ENCODE results near the gene SLIT1. TPM values are rescaled to one million over a fixed set of nuclear protein-coding genes. Genes with fewer than 3 reads are reported as not detected.

SLIT1 gene
- total and polyA plus RNA-seq, 2 donors (not counting 1 experiment from before 2014, with no cell fraction given): 0.15 to 0.49 TPM

DNA sequence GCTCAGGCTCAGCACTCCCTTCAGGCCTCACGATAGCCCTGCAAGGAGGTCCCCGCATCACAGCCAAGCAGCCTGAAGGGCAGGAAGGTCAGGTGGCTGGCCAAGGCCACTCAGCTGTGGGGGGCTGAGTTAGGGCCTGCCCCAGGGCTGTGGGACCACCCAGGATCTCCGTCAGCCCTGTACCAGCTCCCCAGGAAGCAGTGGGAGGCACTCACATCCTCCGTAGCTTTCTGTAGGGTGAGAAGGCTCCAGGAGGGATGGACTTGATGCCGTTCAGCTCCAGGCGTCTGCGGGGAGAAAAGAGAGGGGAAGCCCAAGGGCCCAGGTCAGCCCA is 125.9 kb downstream of the SLIT1 start:
- 86% methylated on average over 4 of the region's 7 CpGs for WGBS (ENCODE audit: insufficient coverage)
- H3K79me2 ChIP-seq (ENCODE audit: control insufficient read depth, insufficient read depth, low read length): no peaks in the 10 kb centered on the region
- POLR2A ChIA-PET: no interaction called here

DNA sequence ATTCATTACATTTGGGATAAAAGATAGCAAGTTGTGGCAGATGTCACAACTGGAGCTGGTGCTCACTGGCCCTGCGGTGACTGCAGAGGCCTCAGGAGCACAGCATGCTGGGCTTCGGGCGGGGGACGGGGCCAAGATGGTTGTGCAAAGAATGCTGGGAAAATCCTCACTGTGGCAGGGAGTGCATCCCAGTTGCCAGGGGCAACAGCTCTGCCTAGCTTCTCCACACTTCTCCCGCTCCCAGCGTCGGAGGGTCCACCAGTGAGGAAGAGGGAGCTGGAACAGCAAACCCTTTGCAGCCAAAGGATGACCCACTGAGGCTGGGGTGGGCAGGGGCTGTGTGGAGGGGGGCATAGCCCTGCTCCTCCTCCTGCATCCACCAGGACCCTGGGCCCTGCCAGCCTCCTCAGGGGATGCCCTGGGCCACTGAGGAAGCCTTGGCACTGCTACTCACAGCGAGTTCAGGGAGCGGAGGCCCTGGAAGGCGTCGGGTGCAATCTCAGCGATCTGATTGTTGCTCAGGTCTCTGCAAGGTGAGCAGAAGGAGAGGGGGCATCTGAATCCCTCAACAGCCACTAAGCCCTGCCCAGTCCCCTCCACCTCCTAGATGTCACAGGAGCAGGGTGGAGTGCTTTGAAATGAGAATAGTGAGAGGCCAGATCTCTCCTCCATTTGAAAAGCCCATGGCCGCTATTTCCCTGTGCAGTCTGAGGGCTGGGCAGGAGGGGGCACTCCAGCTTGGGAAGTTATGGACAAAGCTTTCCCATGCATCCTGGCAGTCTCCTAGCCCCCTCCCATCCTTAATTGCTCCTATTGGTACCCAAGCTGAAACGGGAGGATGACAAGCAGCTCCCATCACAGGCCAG is 126.5 kb downstream of the SLIT1 start:
- 94% methylated on average over 10 of the region's 14 CpGs for WGBS (ENCODE audit: insufficient coverage)
- Histone ChIP-seq H3K9ac (ENCODE audit: low read length) (no peak overlapping the region), H3K4me2 (replicated peaks; ENCODE audit: low read depth, low read length, poor library complexity, severe bottlenecking) (no peak overlapping the region), H4K20me1 (ENCODE audit: control insufficient read depth, insufficient read depth, low read length, poor library complexity, severe bottlenecking) (no peaks in the 10 kb centered on the region), H2AFZ (ENCODE audit: insufficient read depth, low read depth, low read length, poor library complexity, severe bottlenecking) (no peak overlapping the region), H3K4me3 (ENCODE audit: control extremely low read depth in 1 of 5, extremely low read depth in 1 of 5, insufficient read depth in 1 of 5, low read depth in 2 of 5, low read length in 4 of 5) (no peak overlapping the region), H3K4me1 (ENCODE audit: control insufficient read depth in 2 of 2, insufficient read depth in 2 of 2, low read length in 2 of 2) (no peaks in the 10 kb centered on the region), H3K27ac (ENCODE audit: low read length in 2 of 2) (no peak overlapping the region), H3K79me2 (ENCODE audit: control insufficient read depth, insufficient read depth, low read length) (no peaks in the 10 kb centered on the region), H3K9me3 (ENCODE audit: control extremely low read depth in 1 of 3, control insufficient read depth in 2 of 3, insufficient read depth in 1 of 3, low read length in 2 of 3) (peaks cover 0 to 1% (median 0%) of the 10 kb centered on the region in 3 donors), H3K36me3 (replicated peaks in 1 of 2; ENCODE audit: control extremely low read depth in 1 of 2, control insufficient read depth in 1 of 2, extremely low read depth in 1 of 2, insufficient read depth in 2 of 2, low read length in 1 of 2) (no peaks in the 10 kb centered on the region), H3K27me3 (replicated peaks in 1 of 4; ENCODE audit: control extremely low read depth in 1 of 4, control insufficient read depth in 3 of 4, insufficient read depth in 4 of 4, low read length in 3 of 4) (no peaks in the 10 kb centered on the region)
- DNase-seq: no peak
- Mint-ChIP-seq H3K9me3 (ENCODE audit: insufficient read depth) (peaks cover 3% of the 10 kb centered on the region), H3K27ac (no peak overlapping the region), H3K4me1 (no peaks in the 10 kb centered on the region), H3K27me3 (peaks cover 11% of the 10 kb centered on the region), H3K4me3 (no peak overlapping the region)
- CTCF ChIA-PET: interaction anchor here (0.7 to 1.1 kb wide), 2 partner anchors 13 to 14 kb away, joined by 3 to 5 read pairs; no protein-coding TSS in a partner anchor
- no peak for ATAC-seq (ENCODE audit: low read depth)
- intact Hi-C loops (cut with micrococcal nuclease): no loop called here
- POLR2A ChIA-PET: no interaction called here
- TF ChIP-seq, protein P1, sequence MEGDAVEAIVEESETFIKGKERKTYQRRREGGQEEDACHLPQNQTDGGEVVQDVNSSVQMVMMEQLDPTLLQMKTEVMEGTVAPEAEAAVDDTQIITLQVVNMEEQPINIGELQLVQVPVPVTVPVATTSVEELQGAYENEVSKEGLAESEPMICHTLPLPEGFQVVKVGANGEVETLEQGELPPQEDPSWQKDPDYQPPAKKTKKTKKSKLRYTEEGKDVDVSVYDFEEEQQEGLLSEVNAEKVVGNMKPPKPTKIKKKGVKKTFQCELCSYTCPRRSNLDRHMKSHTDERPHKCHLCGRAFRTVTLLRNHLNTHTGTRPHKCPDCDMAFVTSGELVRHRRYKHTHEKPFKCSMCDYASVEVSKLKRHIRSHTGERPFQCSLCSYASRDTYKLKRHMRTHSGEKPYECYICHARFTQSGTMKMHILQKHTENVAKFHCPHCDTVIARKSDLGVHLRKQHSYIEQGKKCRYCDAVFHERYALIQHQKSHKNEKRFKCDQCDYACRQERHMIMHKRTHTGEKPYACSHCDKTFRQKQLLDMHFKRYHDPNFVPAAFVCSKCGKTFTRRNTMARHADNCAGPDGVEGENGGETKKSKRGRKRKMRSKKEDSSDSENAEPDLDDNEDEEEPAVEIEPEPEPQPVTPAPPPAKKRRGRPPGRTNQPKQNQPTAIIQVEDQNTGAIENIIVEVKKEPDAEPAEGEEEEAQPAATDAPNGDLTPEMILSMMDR (IDR thresholded peaks at IDR 0.05): no peak
- TF ChIP-seq EZH2 (IDR thresholded peaks at IDR 0.05; ENCODE audit: borderline replicate concordance, insufficient read depth, low read depth, low read length, poor library complexity, severe bottlenecking): no peak

More for the DNA sequence above, 125.9 kb downstream of the SLIT1 start:
- Histone ChIP-seq H3K4me1 (ENCODE audit: control insufficient read depth in 2 of 2, insufficient read depth in 2 of 2, low read length in 2 of 2) (no peaks in the 10 kb centered on the region), H3K4me3 (ENCODE audit: control extremely low read depth in 1 of 5, extremely low read depth in 1 of 5, insufficient read depth in 1 of 5, low read depth in 2 of 5, low read length in 4 of 5) (no peak overlapping the region), H3K9me3 (ENCODE audit: control extremely low read depth in 1 of 3, control insufficient read depth in 2 of 3, insufficient read depth in 1 of 3, low read length in 2 of 3) (peaks cover 0 to 1% (median 0%) of the 10 kb centered on the region in 3 donors), H3K27me3 (replicated peaks in 1 of 4; ENCODE audit: control extremely low read depth in 1 of 4, control insufficient read depth in 3 of 4, insufficient read depth in 4 of 4, low read length in 3 of 4) (no peaks in the 10 kb centered on the region), H3K36me3 (replicated peaks in 1 of 2; ENCODE audit: control extremely low read depth in 1 of 2, control insufficient read depth in 1 of 2, extremely low read depth in 1 of 2, insufficient read depth in 2 of 2, low read length in 1 of 2) (no peaks in the 10 kb centered on the region), H4K20me1 (ENCODE audit: control insufficient read depth, insufficient read depth, low read length, poor library complexity, severe bottlenecking) (no peaks in the 10 kb centered on the region), H2AFZ (ENCODE audit: insufficient read depth, low read depth, low read length, poor library complexity, severe bottlenecking) (no peak overlapping the region), H3K27ac (ENCODE audit: low read length in 2 of 2) (no peak overlapping the region), H3K4me2 (replicated peaks; ENCODE audit: low read depth, low read length, poor library complexity, severe bottlenecking) (no peak overlapping the region), H3K9ac (ENCODE audit: low read length) (no peak overlapping the region)
- Mint-ChIP-seq H3K27me3 (peaks cover 5% of the 10 kb centered on the region), H3K4me1 (no peaks in the 10 kb centered on the region), H3K27ac (no peak overlapping the region), H3K4me3 (no peak overlapping the region), H3K9me3 (ENCODE audit: insufficient read depth) (peaks cover 3% of the 10 kb centered on the region)
- no peak for DNase-seq
- TF ChIP-seq, protein P1 (IDR thresholded peaks at IDR 0.05): no peak
- TF ChIP-seq EZH2 (IDR thresholded peaks at IDR 0.05; ENCODE audit: borderline replicate concordance, insufficient read depth, low read depth, low read length, poor library complexity, severe bottlenecking): no peak
- CTCF ChIA-PET: interaction anchor here (0.6 to 1.1 kb wide), 2 partner anchors 13 to 689 kb away, joined by 3 read pairs; no protein-coding TSS in a partner anchor
- intact Hi-C loops (cut with micrococcal nuclease): no loop called here
- no peak for ATAC-seq (ENCODE audit: low read depth)
